ENCODE data around the gene KLHDC8A.

- no peak for TF ChIP-seq CTCF (IDR thresholded peaks at IDR 0.05)
- no peak for TF ChIP-seq POLR2A (IDR thresholded peaks at IDR 0.05)
- TF ChIP-seq POLR2AphosphoS5 (IDR thresholded peaks at IDR 0.05), result no peak
Measured at GRCh38 chr1:205323794-205324193, 32.9 kb downstream of the KLHDC8A start.

Measured in prostate gland (tissue), 2 donors.